H9 (cell line): Measurements from ENCODE around the gene WDR91. TPM values are rescaled to one million over a fixed set of nuclear protein-coding genes. Genes with fewer than 3 reads are reported as not detected.

ENCODE experiments used
- DNase-seq: peaks from one replicate; pipeline ENCODE4 v3.0.0-alpha.2; 2017
- H2AFZ ChIP-seq: one replicate; pipeline ENCODE4 v1.6.1; 2013; ENCODE audit warnings: mild to moderate bottlenecking, low read length, control low read depth, moderate library complexity
- H2AK5ac ChIP-seq: 2 replicates; pipeline ENCODE4 v1.6.1; 2013; ENCODE audit warnings: low read length, control low read depth, mixed read lengths; ENCODE audit not compliant: insufficient read length
- H2BK120ac ChIP-seq: one replicate; pipeline ENCODE4 v1.6.1; 2013; ENCODE audit warnings: low read depth, mild to moderate bottlenecking, low read length, control low read depth, inconsistent platforms; ENCODE audit not compliant: poor library complexity, severe bottlenecking
- H2BK12ac ChIP-seq: 2 replicates; pipeline ENCODE4 v1.6.1; 2013; ENCODE audit warnings: low read length, control low read depth, mixed read lengths, low read depth; ENCODE audit not compliant: insufficient read length
- H2BK15ac ChIP-seq: 2 replicates; pipeline ENCODE4 v1.6.1; 2013; ENCODE audit warnings: low read depth, low read length, control low read depth
- H2BK20ac ChIP-seq: one replicate; pipeline ENCODE4 v1.6.1; 2013; ENCODE audit warnings: low read depth, mild to moderate bottlenecking, low read length, control low read depth, inconsistent platforms; ENCODE audit not compliant: poor library complexity, severe bottlenecking
- H2BK5ac ChIP-seq: 2 replicates; pipeline ENCODE4 v1.6.1; 2013; ENCODE audit warnings: low read length, control low read depth, mixed read lengths; ENCODE audit not compliant: insufficient read length
- H3K14ac ChIP-seq: 2 replicates; pipeline ENCODE4 v1.6.1; 2013; ENCODE audit warnings: low read length, control low read depth; ENCODE audit not compliant: insufficient read depth
- H3K18ac ChIP-seq: 2 replicates; pipeline ENCODE4 v1.6.1; 2013; ENCODE audit warnings: low read depth, mild to moderate bottlenecking, mixed read lengths, low read length, control low read depth; ENCODE audit not compliant: insufficient read length
- H3K23ac ChIP-seq: 2 replicates; pipeline ENCODE4 v1.6.1; 2013; ENCODE audit warnings: low read length, control low read depth, mixed read lengths, low read depth; ENCODE audit not compliant: insufficient read length
- H3K23me2 ChIP-seq: 2 replicates; pipeline ENCODE4 v1.6.1; 2013; ENCODE audit warnings: low read depth, mild to moderate bottlenecking, mixed read lengths, low read length, control low read depth; ENCODE audit not compliant: insufficient read length, poor library complexity, severe bottlenecking
- H3K27ac ChIP-seq: 2 replicates; pipeline ENCODE4 v1.5.1; 2013; ENCODE audit warnings: low read length, control low read depth, mixed read lengths, low read depth; ENCODE audit not compliant: insufficient read length
- H3K27me3 ChIP-seq: 2 replicates; pipeline ENCODE4 v1.6.1; 2013; ENCODE audit warnings: low read length, control low read depth, inconsistent platforms; ENCODE audit not compliant: insufficient read depth
- H3K4ac ChIP-seq: 2 replicates; pipeline ENCODE4 v1.6.1; 2013; ENCODE audit warnings: low read depth, mild to moderate bottlenecking, control low read depth, inconsistent platforms, low read length, moderate library complexity
- H3K4me1 ChIP-seq: 2 replicates; pipeline ENCODE4 v1.6.1; 2013; ENCODE audit warnings: low read length, control low read depth, inconsistent platforms; ENCODE audit not compliant: insufficient read depth
- H3K4me2 ChIP-seq: 2 replicates; pipeline ENCODE4 v1.6.1; 2013; ENCODE audit warnings: low read length, control low read depth, mixed read lengths; ENCODE audit not compliant: insufficient read length, insufficient read depth
- H3K56ac ChIP-seq: 2 replicates; pipeline ENCODE4 v1.6.1; 2013; ENCODE audit warnings: low read depth, mild to moderate bottlenecking, mixed read lengths, low read length, control low read depth; ENCODE audit not compliant: insufficient read length
- H3K79me1 ChIP-seq: 2 replicates; pipeline ENCODE4 v1.6.1; 2013; ENCODE audit warnings: low read depth, mild to moderate bottlenecking, moderate library complexity, low read length, control low read depth, inconsistent platforms; ENCODE audit not compliant: insufficient read depth, poor library complexity, severe bottlenecking
- H3K79me2 ChIP-seq: 2 replicates; pipeline ENCODE4 v1.6.1; 2013; ENCODE audit warnings: low read length, control low read depth, inconsistent platforms; ENCODE audit not compliant: insufficient read depth
- H3K9ac ChIP-seq: 2 replicates; pipeline ENCODE4 v1.6.1; 2013; ENCODE audit warnings: low read length, control low read depth, mixed read lengths; ENCODE audit not compliant: insufficient read length; ENCODE audit errors: extremely low read depth
- H3K9me3 ChIP-seq: one replicate; pipeline ENCODE4 v1.6.1; 2013; ENCODE audit warnings: low read depth, low read length, inconsistent platforms; ENCODE audit not compliant: control insufficient read depth
- H3T11ph ChIP-seq: one replicate; pipeline ENCODE4 v1.6.1; 2013; ENCODE audit warnings: mild to moderate bottlenecking, low read length, control low read depth, inconsistent platforms
- H4K20me1 ChIP-seq: one replicate; pipeline ENCODE4 v1.6.1; 2013; ENCODE audit not compliant: control insufficient read depth, insufficient read length, insufficient read depth
- H4K5ac ChIP-seq: 2 replicates; pipeline ENCODE4 v1.6.1; 2013; ENCODE audit warnings: low read depth, mild to moderate bottlenecking, mixed read lengths, low read length, control low read depth; ENCODE audit not compliant: insufficient read length
- H4K8ac ChIP-seq: replicated peaks from 2 replicates; pipeline ENCODE4 v1.6.1; 2013; ENCODE audit warnings: low read length, control low read depth, mixed read lengths, low read depth; ENCODE audit not compliant: insufficient read length
- H4K91ac ChIP-seq: 2 replicates; pipeline ENCODE4 v1.6.1; 2013; ENCODE audit warnings: low read depth, mild to moderate bottlenecking, moderate library complexity, mixed read lengths, low read length, control low read depth; ENCODE audit not compliant: insufficient read length
- H3K27ac Mint-ChIP-seq, 3 experiments: 2 replicates in 2 of 3; 3 replicates in 1 of 3; pipeline ENCODE4 v1.8.0; 2020 to 2021; ENCODE audit warnings: mixed read lengths in 3 of 3, mild to moderate bottlenecking in 1 of 3, moderate library complexity in 1 of 3
- H3K27me3 Mint-ChIP-seq: 2 replicates; pipeline ENCODE4 v1.8.0; 2021; ENCODE audit warnings: low read depth, mild to moderate bottlenecking, moderate library complexity, mixed read lengths
- H3K36me3 Mint-ChIP-seq, 3 experiments: 2 replicates in 2 of 3; 3 replicates in 1 of 3; pipeline ENCODE4 v1.8.0; 2020 to 2021; ENCODE audit warnings: low read depth in 3 of 3, mixed read lengths in 3 of 3; ENCODE audit not compliant: insufficient read depth in 1 of 3
- H3K4me1 Mint-ChIP-seq, 2 experiments: 2 replicates each; pipeline ENCODE4 v1.8.0; 2020; ENCODE audit warnings: mixed read lengths in 2 of 2
- H3K4me3 Mint-ChIP-seq, 2 experiments: 2 replicates in 1 of 2; 3 replicates in 1 of 2; pipeline ENCODE4 v1.8.0; 2020 to 2021; ENCODE audit warnings: mild to moderate bottlenecking in 2 of 2, mixed read lengths in 2 of 2, moderate library complexity in 1 of 2
- H3K9me3 Mint-ChIP-seq, 2 experiments: 2 replicates in 1 of 2; 3 replicates in 1 of 2; pipeline ENCODE4 v1.8.0; 2020; ENCODE audit warnings: mild to moderate bottlenecking in 2 of 2, mixed read lengths in 2 of 2, moderate library complexity in 1 of 2
- WGBS: extraction: QIAGEN DNeasy Blood & Tissue Kit; methylation state at CpG from one replicate; pipeline ENCODE4 v1.1.7; 2013; ENCODE audit warnings: missing lambda C conversion rate, low lambda C conversion rate, mixed read lengths; ENCODE audit not compliant: insufficient read length; ENCODE audit errors: extremely low coverage; 5-methylcytosine and 5-hydroxymethylcytosine counted together
- total RNA-seq: library from RNA; stranded (reverse); gene quantifications from 2 replicates; pipeline ENCODE4 v1.2.1, GENCODE V29; 2021
- TF ChIP-seq, protein P1 (sequence below): fragments of 200-600 bp; sonication (generic); conservative IDR thresholded peaks from 3 replicates; pipeline ENCODE4 v1.8.0; 2021; ENCODE audit warnings: antibody characterized with exemption, mild to moderate bottlenecking

WDR91 gene
- total RNA-seq, 1 experiment from 2014 or later, result 9.4 TPM

DNA sequence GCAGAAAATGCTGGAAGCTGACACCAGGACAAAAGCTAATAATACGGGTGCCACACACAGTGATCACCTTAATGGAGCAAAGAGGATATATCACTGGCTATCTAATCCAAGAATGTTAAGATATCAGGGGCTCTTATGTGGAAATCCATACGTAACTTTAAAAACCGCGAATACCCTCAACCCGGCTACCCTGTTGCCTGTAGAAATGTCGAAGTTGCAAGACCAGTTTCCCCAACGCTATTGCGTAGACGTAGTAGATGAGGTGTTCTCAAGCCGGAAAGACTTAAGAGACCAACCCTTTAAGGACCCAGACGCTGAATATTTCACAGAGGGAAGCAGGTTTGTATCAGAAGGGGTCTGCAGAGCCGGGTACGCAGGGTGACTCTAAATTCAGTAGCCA, 33.0 kb downstream of the WDR91 start:
- Histone ChIP-seq H4K20me1 (no peaks in the 10 kb centered on the region), H2BK120ac (no peak overlapping the region), H3K56ac (no peak overlapping the region), H3K4ac (no peak overlapping the region), H2BK15ac (no peak overlapping the region), H3K79me1 (no peaks in the 10 kb centered on the region), H3K79me2 (no peaks in the 10 kb centered on the region), H3K27me3 (no peaks in the 10 kb centered on the region), H2BK12ac (no peak overlapping the region), H4K5ac (no peak overlapping the region), H2BK20ac (no peak overlapping the region), H3K9me3 (peaks cover 25% of the 10 kb centered on the region), H4K8ac (no peak overlapping the region), H3K14ac (no peak overlapping the region), H3T11ph (no peak overlapping the region), H3K23me2 (no peaks in the 10 kb centered on the region), H3K4me1 (peaks cover 5% of the 10 kb centered on the region; the same call in 1 of the 2 replicates), H2BK5ac (no peak overlapping the region), H3K23ac (no peak overlapping the region), H2AK5ac (no peak overlapping the region), H2AFZ (no peak overlapping the region), H3K9ac (no peak overlapping the region), H3K18ac (no peak overlapping the region), H3K4me2 (no peak overlapping the region), H3K27ac (no peak overlapping the region), H4K91ac (no peak overlapping the region)
- Mint-ChIP-seq H3K4me3 (no peak overlapping the region), H3K36me3 (peaks cover 22 to 49% (median 35%) of the 10 kb centered on the region in 3 experiments), H3K27me3 (no peaks in the 10 kb centered on the region), H3K9me3 (peaks cover 34 to 37% of the 10 kb centered on the region in 2 experiments), H3K4me1 (peaks cover 17 to 27% of the 10 kb centered on the region in 2 experiments), H3K27ac (no peak overlapping the region)
- no CpG with 5 or more reads among the region's 13 CpGs for WGBS
- no peak for DNase-seq
- TF ChIP-seq, protein P1, sequence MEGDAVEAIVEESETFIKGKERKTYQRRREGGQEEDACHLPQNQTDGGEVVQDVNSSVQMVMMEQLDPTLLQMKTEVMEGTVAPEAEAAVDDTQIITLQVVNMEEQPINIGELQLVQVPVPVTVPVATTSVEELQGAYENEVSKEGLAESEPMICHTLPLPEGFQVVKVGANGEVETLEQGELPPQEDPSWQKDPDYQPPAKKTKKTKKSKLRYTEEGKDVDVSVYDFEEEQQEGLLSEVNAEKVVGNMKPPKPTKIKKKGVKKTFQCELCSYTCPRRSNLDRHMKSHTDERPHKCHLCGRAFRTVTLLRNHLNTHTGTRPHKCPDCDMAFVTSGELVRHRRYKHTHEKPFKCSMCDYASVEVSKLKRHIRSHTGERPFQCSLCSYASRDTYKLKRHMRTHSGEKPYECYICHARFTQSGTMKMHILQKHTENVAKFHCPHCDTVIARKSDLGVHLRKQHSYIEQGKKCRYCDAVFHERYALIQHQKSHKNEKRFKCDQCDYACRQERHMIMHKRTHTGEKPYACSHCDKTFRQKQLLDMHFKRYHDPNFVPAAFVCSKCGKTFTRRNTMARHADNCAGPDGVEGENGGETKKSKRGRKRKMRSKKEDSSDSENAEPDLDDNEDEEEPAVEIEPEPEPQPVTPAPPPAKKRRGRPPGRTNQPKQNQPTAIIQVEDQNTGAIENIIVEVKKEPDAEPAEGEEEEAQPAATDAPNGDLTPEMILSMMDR, result no peak
